ENCODE data around the gene GRIN3A.

DNA sequence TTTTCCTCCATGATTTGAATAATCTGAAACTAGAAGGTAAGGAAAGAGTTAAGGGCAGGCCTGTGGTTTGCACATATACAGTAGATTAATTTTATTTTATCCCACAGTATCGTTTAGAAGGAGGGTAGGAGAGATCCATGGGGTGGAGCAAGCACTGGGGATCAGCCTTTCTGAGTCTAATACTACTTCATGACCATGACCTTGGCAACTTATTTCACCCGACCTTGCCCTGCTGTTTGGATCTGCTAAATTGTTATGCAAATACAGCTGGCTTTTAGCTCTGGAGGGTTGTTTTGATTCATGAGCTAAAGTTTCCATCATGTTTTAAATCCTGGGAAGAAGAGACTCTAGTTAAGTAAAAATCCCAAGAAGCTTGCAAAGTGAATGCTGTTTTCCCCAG is 864 bp upstream of the GRIN3A start:
- TF ChIP-seq CTCF (IDR thresholded peaks at IDR 0.05; ENCODE audit: insufficient read depth, low read length, poor library complexity, severe bottlenecking) (no peak), EZH2phosphoT487 (conservative IDR thresholded peaks at IDR 0.05; ENCODE audit: low read length) (no peak)
